Cardiac fibroblast (primary cell): Measurements from ENCODE around the gene IP6K3.

Experiments used
- DNase-seq, 2 donors: peaks; one replicate each; pipeline versions ENCODE4 v3.0.0 to v3.0.0-alpha.2; 2010; ENCODE audit warnings: low read depth in 2 of 2
- H3K4me3 ChIP-seq, 2 donors: replicated peaks in 1 of 2; 1 replicate in 1 of 2; 2 replicates in 1 of 2; pipeline ENCODE4 v1.5.1; 2011; ENCODE audit warnings: low read depth in 2 of 2, low read length in 2 of 2, mild to moderate bottlenecking in 2 of 2, moderate library complexity in 1 of 2
- CTCF ChIP-seq: IDR thresholded peaks from one replicate; pipeline ENCODE4 v1.5.1; 2011; ENCODE audit warnings: low read depth, mild to moderate bottlenecking, low read length, inconsistent platforms

Gene IP6K3

GRCh38 chr6:33755070-33755869 is 8.6 kb upstream of the IP6K3 start:
- DNase-seq: no peak
- H3K4me3 ChIP-seq: no peak overlapping the region
- TF ChIP-seq CTCF: no peak

DNA sequence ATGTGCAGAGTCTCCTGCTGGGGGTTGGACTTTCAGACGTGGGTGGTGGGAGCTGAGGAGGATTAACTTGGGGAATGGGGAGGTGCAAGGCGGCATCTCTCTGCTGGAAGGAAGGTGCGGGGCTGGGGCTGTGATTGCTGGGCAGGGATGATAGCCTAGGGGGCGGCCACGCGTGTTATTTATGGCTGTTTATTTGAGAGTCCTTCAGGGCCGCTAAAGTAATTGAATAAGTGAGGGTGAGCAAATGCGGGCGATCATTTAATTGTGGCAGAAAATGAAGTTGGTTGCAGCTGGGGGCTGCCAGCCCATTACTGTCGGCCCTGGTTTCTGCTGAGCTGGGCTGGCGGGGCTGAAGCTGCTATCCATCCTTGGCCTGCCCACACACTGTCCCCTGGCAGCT is 7.5 kb upstream of the IP6K3 start:
- no peak overlapping the region for H3K4me3 ChIP-seq
- TF ChIP-seq CTCF: no peak
- no peak for DNase-seq

- DNase-seq: no peak
- no peak for TF ChIP-seq CTCF
- no peak overlapping the region for H3K4me3 ChIP-seq
These were observed 5.9 kb upstream of the IP6K3 start for GRCh38 chr6:33752646-33753015.

GRCh38 chr6:33751771-33752645 is 5.3 kb upstream of the IP6K3 start:
- no peak for DNase-seq
- no peak overlapping the region for H3K4me3 ChIP-seq
- no peak for TF ChIP-seq CTCF

- no peak overlapping the region for H3K4me3 ChIP-seq
- DNase-seq: peak in 1 of 2 donors; percentile 63
These were observed 3.7 kb upstream of the IP6K3 start for GRCh38 chr6:33750244-33750991.

More at GRCh38 chr6:33750244-33750991, 3.7 kb upstream of the IP6K3 start:
- TF ChIP-seq CTCF: no peak
